GM15510 (cell line): ENCODE results near the gene PML.

ENCODE experiments used
- POLR2A ChIP-seq: IDR thresholded peaks from 3 replicates; pipeline ENCODE4 v1.6.1; 2011; ENCODE audit warnings: borderline replicate concordance; ENCODE audit not compliant: insufficient read length; ENCODE audit errors: extremely low read depth

Gene PML

GRCh38 chr15:74007820-74008371 is 13.4 kb downstream of the PML start:
- no peak for TF ChIP-seq POLR2A

- no peak for TF ChIP-seq POLR2A
Measured at GRCh38 chr15:74008901-74009300, 14.4 kb downstream of the PML start.

GRCh38 chr15:74010929-74011540 is 16.5 kb downstream of the PML start:
- no peak for TF ChIP-seq POLR2A

GRCh38 chr15:74011610-74012009 is 17.1 kb downstream of the PML start:
- no peak for TF ChIP-seq POLR2A

GRCh38 chr15:74013374-74013894 is 18.9 kb downstream of the PML start:
- no peak for TF ChIP-seq POLR2A

- TF ChIP-seq POLR2A = no peak
Measured at GRCh38 chr15:74019734-74020133, 25.2 kb downstream of the PML start.

GRCh38 chr15:74022706-74023470 is 28.4 kb downstream of the PML start:
- TF ChIP-seq POLR2A = no peak

- TF ChIP-seq POLR2A = no peak
Measured at GRCh38 chr15:74024687-74025086, 30.2 kb downstream of the PML start.

GRCh38 chr15:74025436-74025835 is 30.9 kb downstream of the PML start:
- TF ChIP-seq POLR2A = no peak

GRCh38 chr15:74027688-74028087 is 33.2 kb downstream of the PML start:
- TF ChIP-seq POLR2A = no peak

GRCh38 chr15:74028646-74029045 is 34.1 kb downstream of the PML start:
- no peak for TF ChIP-seq POLR2A

- TF ChIP-seq POLR2A = no peak
Measured at GRCh38 chr15:74032046-74032445, 37.5 kb downstream of the PML start.

- no peak for TF ChIP-seq POLR2A
Measured at GRCh38 chr15:74032606-74033561, 38.4 kb downstream of the PML start.

- TF ChIP-seq POLR2A = no peak
Measured at GRCh38 chr15:74034206-74034755, 39.8 kb downstream of the PML start.
